AG09319 (cell line): ENCODE measurements around the gene SCNN1A.
A peak's percentile ranks its signal among the peaks of the same experiment; 100 is the strongest.

Experiments used
- DNase-seq: peaks from one replicate; pipeline ENCODE4 v3.0.0-alpha.2; 2010; ENCODE audit warnings: low read depth; ENCODE audit errors: extremely low read depth
- CTCF ChIP-seq: IDR thresholded peaks from 2 replicates; pipeline ENCODE4 v1.5.1; 2011; ENCODE audit warnings: low read depth, mild to moderate bottlenecking, inconsistent platforms, low read length, moderate library complexity

Gene SCNN1A

DNA sequence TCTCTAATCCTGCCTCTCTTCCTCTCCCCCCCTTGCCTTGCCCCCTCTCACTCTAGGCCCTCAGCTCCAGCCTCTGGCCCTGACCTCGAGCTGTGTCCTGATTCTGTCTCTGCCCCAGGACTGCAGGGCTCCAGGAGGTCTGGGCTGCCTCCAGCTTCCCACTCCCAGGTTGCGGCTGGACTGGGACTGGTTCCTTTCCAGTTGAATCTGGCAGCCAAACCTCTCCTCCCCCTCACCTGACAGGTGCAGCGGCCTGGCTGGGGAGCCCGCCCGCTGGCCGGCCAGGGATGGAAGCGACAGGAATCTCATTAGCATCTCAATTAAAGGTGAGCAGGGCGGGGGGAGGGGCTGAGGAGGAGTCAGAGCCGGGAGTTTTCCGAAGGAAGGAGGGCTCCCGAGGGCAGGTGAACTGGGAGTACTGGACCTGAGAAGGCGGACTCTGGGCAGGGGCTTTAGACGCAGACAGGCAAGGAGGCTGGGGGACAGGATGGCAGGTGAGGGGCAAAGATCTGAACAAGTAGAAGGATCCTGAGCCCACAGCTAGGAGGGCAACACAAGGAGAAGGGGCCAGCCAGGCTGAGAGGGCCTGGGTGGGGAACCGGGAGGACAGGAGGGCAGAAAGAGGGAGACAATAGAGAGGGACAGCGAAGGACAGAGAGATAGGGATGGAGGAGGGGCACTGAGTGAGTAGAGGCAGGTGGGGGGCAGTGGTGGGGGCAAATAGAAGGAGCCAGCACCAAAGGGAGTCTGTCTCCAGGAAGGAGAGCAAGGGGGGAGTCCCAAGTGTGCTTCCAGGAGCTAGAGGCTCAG lies at the start of gene SCNN1A:
Gene SCNN1A, minus strand, starts transcription at position 295 of the 810 bp plus-strand sequence. CDS start 780 bp downstream, outside the sequence.
- no peak for DNase-seq
- TF ChIP-seq CTCF, result no peak

DNA sequence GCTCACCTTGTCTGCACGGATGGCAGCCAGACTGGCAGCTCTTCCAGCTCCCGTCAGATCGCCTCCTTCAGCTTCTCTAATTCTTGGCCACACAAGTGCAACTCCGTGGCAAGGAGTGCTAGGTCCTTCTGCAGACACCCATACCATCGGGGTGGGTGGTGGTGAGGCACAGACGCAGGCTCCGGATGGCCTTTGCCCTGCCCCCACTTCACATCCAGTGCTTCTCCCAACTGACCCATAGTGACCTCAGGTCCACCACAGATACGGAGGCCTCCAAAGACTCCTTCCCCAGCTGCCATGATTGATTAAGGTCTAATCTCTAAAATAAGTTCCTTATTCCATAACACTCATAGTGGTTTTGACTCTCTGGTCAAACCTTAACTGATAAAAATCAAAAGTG lies 49.5 kb upstream of the SCNN1A start:
- DNase-seq, result no peak
- no peak for TF ChIP-seq CTCF

DNA sequence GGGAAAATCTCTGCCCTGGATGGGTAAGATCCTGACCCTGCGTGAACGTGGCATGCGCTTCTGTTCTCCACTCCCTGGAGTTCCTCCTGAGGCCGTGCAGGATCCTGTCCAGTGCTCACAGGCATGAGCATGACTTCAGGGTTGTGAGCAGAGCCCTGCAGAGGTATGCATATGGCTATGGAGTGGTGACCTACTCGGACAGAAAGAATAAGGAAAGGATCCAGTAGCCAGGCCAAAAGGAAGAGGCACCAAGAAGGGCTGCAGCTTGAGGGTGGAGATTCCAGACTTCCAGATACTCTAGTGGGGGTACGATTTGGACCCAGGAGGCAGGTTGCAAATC lies 48.6 kb upstream of the SCNN1A start:
- no peak for DNase-seq
- TF ChIP-seq CTCF, result no peak

- DNase-seq, result peak; percentile 83
- peak; percentile 82 for TF ChIP-seq CTCF
Measured at GRCh38 chr12:6423267-6424007, 48.1 kb upstream of the SCNN1A start.

GRCh38 chr12:6420364-6420763 lies 45.0 kb upstream of the SCNN1A start:
- no peak for TF ChIP-seq CTCF
- no peak for DNase-seq

- DNase-seq, result no peak
- TF ChIP-seq CTCF, result no peak
Measured at GRCh38 chr12:6418796-6419195, 43.4 kb upstream of the SCNN1A start.

DNA sequence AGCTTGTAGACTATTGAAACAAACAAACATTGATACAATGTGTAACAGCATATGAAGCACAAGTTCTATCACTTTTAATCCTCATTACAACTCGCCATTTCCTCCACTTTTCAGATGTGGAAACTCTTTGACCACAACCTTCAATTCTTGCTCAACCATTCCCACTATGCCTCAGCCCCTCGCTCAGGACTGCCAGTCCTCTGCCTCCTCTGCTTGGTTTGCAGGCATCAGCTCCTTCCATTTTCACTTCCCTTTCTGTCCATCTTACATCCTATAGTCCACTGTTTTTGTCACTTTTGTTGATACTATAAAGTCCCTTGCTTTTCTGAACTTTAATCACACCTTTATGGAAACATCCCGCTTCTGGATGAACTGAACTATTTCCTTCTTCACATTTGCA lies 41.2 kb upstream of the SCNN1A start:
- TF ChIP-seq CTCF, result no peak
- no peak for DNase-seq
